SK-N-SH (cell line): ENCODE data around the gene SPTBN2. TPM values are rescaled to one million over a fixed set of nuclear protein-coding genes. Genes with fewer than 3 reads are reported as not detected.

ENCODE experiments used
- CTCF ChIA-PET: fragments of 300-600, 350-600 bp; formaldehyde crosslinking; extraction: SDS; loops from one replicate; lab custom pipeline; 2021; lab: Yijun Ruan, JAX
- POLR2A ChIA-PET: fragments of 350-600 bp; sonication (Branson Sonifier 250); formaldehyde crosslinking; extraction: SDS; loops from one replicate; lab custom pipeline; 2020; ENCODE audit warnings: antibody characterized with exemption, inconsistent platforms; lab: Yijun Ruan, JAX
- DNase-seq: peaks from one replicate; pipeline ENCODE4 v3.0.0; 2012
- H2AFZ ChIP-seq: fragments of 200-600 bp; sonication (generic); 2 replicates; pipeline ENCODE4 v1.8.1; 2016; ENCODE audit warnings: antibody characterized with exemption, mild to moderate bottlenecking, low read depth
- H3F3A ChIP-seq: fragments of 200-600 bp; sonication (generic); replicated peaks from 2 replicates; pipeline ENCODE3; 2016; ENCODE audit warnings: antibody characterized with exemption, mild to moderate bottlenecking; ENCODE audit not compliant: insufficient read depth
- H3K27ac ChIP-seq, 2 experiments: fragments of 200-500 bp in 1 of 2; fragments of 200-600 bp in 1 of 2; sonication (Bioruptor generic) in 1 of 2; sonication (generic), shearing (Covaris generic) in 1 of 2; 2 replicates each; pipeline versions ENCODE4 v1.5.1 to v1.6.1; 2014 to 2016; ENCODE audit warnings: low read depth in 2 of 2, inconsistent platforms in 1 of 2, low read length in 1 of 2, mild to moderate bottlenecking in 1 of 2, mixed read lengths in 1 of 2
- H3K27me3 ChIP-seq: fragments of 200-600 bp; sonication (generic), shearing (Covaris generic); 2 replicates; pipeline ENCODE4 v1.6.1; 2016; ENCODE audit warnings: mixed run types; ENCODE audit not compliant: insufficient read depth
- H3K36me3 ChIP-seq, 2 experiments: fragments of 200-500 bp in 1 of 2; fragments of 200-600 bp in 1 of 2; sonication (Bioruptor generic) in 1 of 2; sonication (generic) in 1 of 2; replicated peaks in 1 of 2; 2 replicates each; pipeline versions ENCODE3 to v1.5.1; 2014 to 2016; ENCODE audit warnings: low read length in 1 of 2, mild to moderate bottlenecking in 1 of 2; ENCODE audit not compliant: insufficient read depth in 2 of 2, control insufficient read depth in 1 of 2
- H3K4me1 ChIP-seq, 2 experiments: fragments of 200-500 bp in 1 of 2; fragments of 200-600 bp in 1 of 2; sonication (Bioruptor generic) in 1 of 2; sonication (generic), shearing (Covaris generic) in 1 of 2; 2 replicates each; pipeline versions ENCODE4 v1.5.1 to v1.6.1; 2014 to 2016; ENCODE audit warnings: low read depth in 1 of 2, low read length in 1 of 2, mixed run types in 1 of 2; ENCODE audit not compliant: insufficient read depth in 2 of 2, control insufficient read depth in 1 of 2
- H3K4me2 ChIP-seq: fragments of 200-600 bp; sonication (generic), shearing (Covaris generic); 2 replicates; pipeline ENCODE4 v1.6.1; 2017; ENCODE audit warnings: mixed run types
- H3K4me3 ChIP-seq, 2 experiments: fragments of 200-500 bp in 1 of 2; fragments of 200-600 bp in 1 of 2; sonication (Bioruptor generic) in 1 of 2; sonication (generic), shearing (Covaris generic) in 1 of 2; 2 replicates each; pipeline versions ENCODE4 v1.5.1 to v1.8.1; 2014 to 2016; ENCODE audit warnings: low read depth in 2 of 2, inconsistent platforms in 1 of 2, low read length in 1 of 2, mild to moderate bottlenecking in 1 of 2, mixed read lengths in 1 of 2, moderate library complexity in 1 of 2
- H3K79me2 ChIP-seq: fragments of 200-600 bp; sonication (generic); 2 replicates; pipeline ENCODE4 v1.8.1; 2017; ENCODE audit warnings: mild to moderate bottlenecking; ENCODE audit not compliant: insufficient read depth
- H3K9ac ChIP-seq: fragments of 200-600 bp; sonication (generic); 2 replicates; pipeline ENCODE4 v1.6.1; 2017; ENCODE audit warnings: mixed run types
- H3K9me2 ChIP-seq: fragments of 200-600 bp; sonication (generic); 2 replicates; pipeline ENCODE4 v1.6.1; 2017; ENCODE audit warnings: mixed run types
- H3K9me3 ChIP-seq: fragments of 200-600 bp; sonication (generic); 2 replicates; pipeline ENCODE4 v1.6.1; 2017; ENCODE audit warnings: mixed run types, mild to moderate bottlenecking, moderate library complexity
- H4K20me1 ChIP-seq: fragments of 200-600 bp; sonication (generic); 2 replicates; pipeline ENCODE4 v1.6.1; 2017; ENCODE audit warnings: mild to moderate bottlenecking, mixed run types; ENCODE audit not compliant: insufficient read depth
- CHD2 ChIP-seq: fragments of 150-350 bp; IDR thresholded peaks from 2 replicates; pipeline ENCODE4 v1.6.1; 2018; ENCODE audit warnings: low read length; ENCODE audit not compliant: partially characterized antibody
- CTCF ChIP-seq: fragments of 200-600 bp; sonication (generic); IDR thresholded peaks from 2 replicates; pipeline ENCODE4 v1.6.1; 2017; ENCODE audit warnings: antibody characterized with exemption, mild to moderate bottlenecking, moderate library complexity
- ELF1 ChIP-seq: IDR thresholded peaks from 2 replicates; pipeline ENCODE4 v1.4.0; 2012
- EP300 ChIP-seq, 2 experiments: IDR thresholded peaks; 2 replicates each; pipeline versions ENCODE4 v1.4.0 to v1.6.1; 2012; ENCODE audit warnings: borderline replicate concordance in 1 of 2, low read depth in 1 of 2, low read length in 1 of 2
- FOSL2 ChIP-seq: IDR thresholded peaks from 2 replicates; pipeline ENCODE4 v1.4.0; 2012; ENCODE audit warnings: low read depth, mild to moderate bottlenecking, moderate library complexity, borderline replicate concordance
- FOXJ3 ChIP-seq: sonication (generic); formaldehyde crosslinking; IDR thresholded peaks from 2 replicates; pipeline ENCODE4 v1.5.1; 2020; ENCODE audit warnings: mild to moderate bottlenecking, missing genetic modification reagents
- FOXM1 ChIP-seq: IDR thresholded peaks from 2 replicates; pipeline ENCODE4 v1.4.0; 2012; ENCODE audit warnings: low read depth, mild to moderate bottlenecking
- GATA2 ChIP-seq: sonication (generic); formaldehyde crosslinking; IDR thresholded peaks from 2 replicates; pipeline ENCODE4 v1.5.0; 2020; ENCODE audit warnings: mild to moderate bottlenecking, missing genetic modification reagents
- IRF3 ChIP-seq: fragments of 150-350 bp; IDR thresholded peaks from 2 replicates; pipeline ENCODE4 v1.6.1; 2016; ENCODE audit warnings: mild to moderate bottlenecking, low read depth, low read length
- MAX ChIP-seq: IDR thresholded peaks from 2 replicates; pipeline ENCODE4 v1.4.0; 2012; ENCODE audit warnings: low read depth
- MEF2A ChIP-seq: IDR thresholded peaks from 2 replicates; pipeline ENCODE4 v1.4.0; 2012; ENCODE audit warnings: low read depth, borderline replicate concordance
- NFIC ChIP-seq: IDR thresholded peaks from 2 replicates; pipeline ENCODE4 v1.4.0; 2012; ENCODE audit warnings: borderline replicate concordance
- NRF1 ChIP-seq: IDR thresholded peaks from 2 replicates; pipeline ENCODE4 v1.6.1; 2012; ENCODE audit warnings: low read depth, mild to moderate bottlenecking, low read length
- PBX3 ChIP-seq: IDR thresholded peaks from 2 replicates; pipeline ENCODE4; 2012
- REST ChIP-seq: IDR thresholded peaks from 2 replicates; pipeline ENCODE4 v1.6.1; 2012; ENCODE audit warnings: mild to moderate bottlenecking, low read depth, low read length, moderate library complexity
- SMC3 ChIP-seq: IDR thresholded peaks from 2 replicates; pipeline ENCODE4 v1.6.1; 2012; ENCODE audit warnings: low read depth, low read length, improper control_type of control experiment
- USF1 ChIP-seq: IDR thresholded peaks from 2 replicates; pipeline ENCODE4 v1.4.0; 2012; ENCODE audit warnings: low read depth, borderline replicate concordance
- USF2 ChIP-seq: fragments of 150-350 bp; IDR thresholded peaks from 2 replicates; pipeline ENCODE4 v1.6.1; 2017; ENCODE audit warnings: antibody characterized with exemption, low read length, low read depth, borderline replicate concordance
- YY1 ChIP-seq: IDR thresholded peaks from 2 replicates; pipeline ENCODE4 v1.4.0; 2012; ENCODE audit warnings: low read depth, mild to moderate bottlenecking
- ZBTB33 ChIP-seq: IDR thresholded peaks from 2 replicates; pipeline ENCODE4 v1.4.0; 2012; ENCODE audit warnings: low read depth, borderline replicate concordance
- WGBS: methylation state at CpG from one replicate; pipeline ENCODE4 v1.1.6; 2017; ENCODE audit warnings: low lambda C conversion rate; 5-methylcytosine and 5-hydroxymethylcytosine counted together
- polyA plus RNA-seq, 3 experiments: library from polyadenylated mRNA; depleted of rRNA; stranded (reverse); fragments of >200 nt; gene quantifications; 2 replicates each; pipeline ENCODE4 v1.2.3, GENCODE V29; 2012

Gene SPTBN2
- polyA plus RNA-seq, 1 of the 3 experiments (the other 2 are of a cell fraction): 19.7 TPM

GRCh38 chr11:66717925-66718319 is 11.1 kb downstream of the SPTBN2 start (continued):
- TF ChIP-seq REST (no peak), MEF2A (no peak)

- no peak overlapping the region for H3K4me2 ChIP-seq
- CTCF ChIA-PET: interaction anchor here (1.3 kb wide), 1 partner anchor 14 kb away, joined by 3 read pairs; no protein-coding TSS in a partner anchor
- DNase-seq: no peak
- TF ChIP-seq NRF1 (no peak), PBX3 (no peak), CHD2 (no peak), NFIC (no peak), EP300 (IDR thresholded peaks at IDR 0.05; ENCODE audit: borderline replicate concordance in 1 of 2, low read depth in 1 of 2, low read length in 1 of 2) (no peak), YY1 (no peak), MAX (no peak), FOXJ3 (CRISPR knock-in tag) (no peak), ELF1 (no peak), USF1 (no peak), GATA2 (CRISPR knock-in tag) (no peak), FOXM1 (no peak), SMC3 (no peak), MEF2A (no peak), IRF3 (no peak), FOSL2 (no peak), CTCF (no peak), USF2 (no peak), ZBTB33 (no peak)
Measured at GRCh38 chr11:66716996-66717395, 12.0 kb downstream of the SPTBN2 start.

More at GRCh38 chr11:66716996-66717395, 12.0 kb downstream of the SPTBN2 start:
- Histone ChIP-seq H3F3A (no peaks in the 10 kb centered on the region), H3K9me3 (no peaks in the 10 kb centered on the region), H3K4me3 (no peak overlapping the region), H3K9ac (no peak overlapping the region), H3K27ac (no peak overlapping the region), H3K79me2 (no peaks in the 10 kb centered on the region), H3K36me3 (peaks cover 0 to 24% of the 10 kb centered on the region in 2 experiments), H2AFZ (no peak overlapping the region), H3K4me1 (peaks cover 6 to 10% of the 10 kb centered on the region in 2 experiments; a peak in 3 of 4 replicates), H3K9me2 (no peaks in the 10 kb centered on the region), H4K20me1 (no peaks in the 10 kb centered on the region), H3K27me3 (no peaks in the 10 kb centered on the region)
- POLR2A ChIA-PET: no interaction called here
- 73% methylated on average over 3 of the region's 3 CpGs for WGBS
